Right cardiac atrium (tissue), 5 donors: Measurements from ENCODE around the gene YJEFN3. TPM values are rescaled to one million over a fixed set of nuclear protein-coding genes. Genes with fewer than 3 reads are reported as not detected.

Experiments
- ATAC-seq, 2 donors: fragments of 200-7000 bp; cut with Tn5 transposase; one replicate each; pipeline versions ENCODE4 v1.8.0 to v1.9.1; 2020; ENCODE audit warnings: moderate library complexity in 2 of 2, mild to moderate bottlenecking in 1 of 2
- DNase-seq, 3 donors: peaks; one replicate each; pipeline ENCODE4 v3.0.0-alpha.2; 2020
- H3K27ac ChIP-seq: one replicate; pipeline ENCODE4 v1.5.1; 2013; ENCODE audit warnings: mild to moderate bottlenecking, low read length, control low read depth, moderate library complexity
- H3K27me3 ChIP-seq: one replicate; pipeline ENCODE4 v1.6.1; 2013; ENCODE audit not compliant: control insufficient read depth, insufficient read depth
- H3K4me1 ChIP-seq: one replicate; pipeline ENCODE4 v1.6.1; 2013; ENCODE audit warnings: low read length; ENCODE audit not compliant: control insufficient read depth, insufficient read depth
- H3K4me3 ChIP-seq: one replicate; pipeline ENCODE4 v1.5.1; 2013; ENCODE audit warnings: low read length, control low read depth
- H3K9me3 ChIP-seq: one replicate; pipeline ENCODE4 v1.6.1; 2013; ENCODE audit warnings: low read length; ENCODE audit not compliant: control insufficient read depth
- WGBS: extraction: QIAGEN DNeasy Blood & Tissue Kit; methylation state at CpG from one replicate; pipeline ENCODE4 v1.1.7; 2013; 5-methylcytosine and 5-hydroxymethylcytosine counted together
- intact Hi-C, 4 donors: fragments of 100-400 bp; cut with DNase I; formaldehyde crosslinking; loops; one replicate each; pipeline versions ENCODE4 v1.11.0 to v1.14.0; 2022 to 2023
- polyA plus RNA-seq: library from polyadenylated mRNA; stranded (reverse); fragments of 200-250 nt; gene quantifications from one replicate; pipeline ENCODE4 v1.2.3, GENCODE V29; 2013
- total RNA-seq, 4 donors: library from RNA; stranded (reverse); fragmentation: NEBNext Ultra II Directional; extraction: Animal tissue kit (Norgen Biotek cat#: 25700); gene quantifications; one replicate each; pipeline ENCODE4 v1.2.1, GENCODE V29; 2021
- donor health status: healthy with polysubstance abuse.
- donor health status: DM: no; HTN: yes; CAD: no.
- donor health status: DM: no; HTN: no; CAD: no.
- donor health status: DM: no; HTN: yes; CAD: no; lungs with severe emphysema.
- donor health status: DM: yes; HTN: yes; CAD: no.

The YJEFN3 gene
- total and polyA plus RNA-seq, 5 donors = 1.3 to 4.3 (median 1.7) TPM

GRCh38 chr19:19488875-19489690 lies 39.6 kb upstream of the YJEFN3 start:
- DNase-seq (peak; percentile 83 to 91 (median 89)), ATAC-seq (peak; percentile 65 to 77)
- intact Hi-C loops = loop anchor here in 1 of 4 donors (10.0 kb wide), 1 partner anchor 84 kb away; the partner anchor contains the start of gene GATAD2A
- Histone ChIP-seq H3K9me3 (no peaks in the 10 kb centered on the region), H3K4me1 (peaks cover 17% of the 10 kb centered on the region), H3K4me3 (peak overlapping the region; percentile 25), H3K27me3 (no peaks in the 10 kb centered on the region), H3K27ac (peak overlapping the region; percentile 62)
- 28% methylated on average over 14 of the region's 14 CpGs for WGBS

GRCh38 chr19:19489804-19490204 lies 38.9 kb upstream of the YJEFN3 start:
- H3K27me3 ChIP-seq = no peaks in the 10 kb centered on the region
- H3K27ac ChIP-seq = peak overlapping the region; percentile 62
- intact Hi-C loops = loop anchor here (2.0 to 10.0 kb wide), 3 partner anchors 85 to 125 kb away; partner anchors contain the start of gene GATAD2A (in 1 of the 4)
- DNase-seq (peak in 1 of 3 donors; percentile 60), ATAC-seq (peak; percentile 5 to 7)
- peaks cover 16% of the 10 kb centered on the region for H3K4me1 ChIP-seq
- WGBS = 55% methylated on average over 9 of the region's 9 CpGs
- no peaks in the 10 kb centered on the region for H3K9me3 ChIP-seq
- no peak overlapping the region for H3K4me3 ChIP-seq

GRCh38 chr19:19490214-19490968 lies 38.3 kb upstream of the YJEFN3 start:
- 26% methylated on average over 20 of the region's 20 CpGs for WGBS
- intact Hi-C loops = loop anchor here (2.0 to 5.0 kb wide), 2 partner anchors 123 to 126 kb away; no protein-coding TSS in a partner anchor
- DNase-seq = peak; percentile 64 to 88 (median 83)

GRCh38 chr19:19491321-19492025 lies 37.2 kb upstream of the YJEFN3 start:
- intact Hi-C loops = loop anchor here (2.0 to 5.0 kb wide), 2 partner anchors 124 to 127 kb away; no protein-coding TSS in a partner anchor
- peaks cover 13% of the 10 kb centered on the region for H3K4me1 ChIP-seq
- no peaks in the 10 kb centered on the region for H3K27me3 ChIP-seq
- no peak overlapping the region for H3K27ac ChIP-seq
- H3K4me3 ChIP-seq = no peak overlapping the region
- WGBS = 83% methylated on average over 15 of the region's 15 CpGs
- ATAC-seq = no peak
- no peaks in the 10 kb centered on the region for H3K9me3 ChIP-seq
- peak in 1 of 3 donors; percentile 52 for DNase-seq

More at GRCh38 chr19:19490214-19490968, 38.3 kb upstream of the YJEFN3 start:
- Histone ChIP-seq H3K27ac (peak overlapping the region; percentile 51), H3K9me3 (no peaks in the 10 kb centered on the region), H3K4me1 (peaks cover 13% of the 10 kb centered on the region), H3K27me3 (no peaks in the 10 kb centered on the region), H3K4me3 (no peak overlapping the region)
- ATAC-seq = peak; percentile 42 to 44

- ATAC-seq = no peak
- Histone ChIP-seq H3K27ac (no peak overlapping the region), H3K9me3 (no peaks in the 10 kb centered on the region), H3K4me3 (no peak overlapping the region), H3K4me1 (peaks cover 13% of the 10 kb centered on the region), H3K27me3 (no peaks in the 10 kb centered on the region)
- DNase-seq = peak in 1 of 3 donors; percentile 59
- 87% methylated on average over 21 of the region's 21 CpGs for WGBS
- intact Hi-C loops = loop anchor here in 3 of 4 donors (5.0 kb wide), 1 partner anchor 125 kb away; no protein-coding TSS in a partner anchor
Measured at GRCh38 chr19:19492026-19492610, 36.6 kb upstream of the YJEFN3 start.

- intact Hi-C loops = loop anchor here in 3 of 4 donors (5.0 kb wide), 1 partner anchor 127 kb away; no protein-coding TSS in a partner anchor
- 79% methylated on average over 15 of the region's 15 CpGs for WGBS
Measured at GRCh38 chr19:19493841-19494546, 34.7 kb upstream of the YJEFN3 start.

GRCh38 chr19:19495614-19496603 lies 32.8 kb upstream of the YJEFN3 start:
- ATAC-seq (no peak), DNase-seq (peak in 2 of 3 donors; percentile 44 to 63)
- H3K4me1 ChIP-seq = no peaks in the 10 kb centered on the region
- H3K9me3 ChIP-seq = no peaks in the 10 kb centered on the region
- no peaks in the 10 kb centered on the region for H3K27me3 ChIP-seq
- intact Hi-C loops = no loop called here
- 94% methylated on average over 30 of the region's 30 CpGs for whole genome bisulfite sequencing
- H3K27ac ChIP-seq = no peak overlapping the region
- no peak overlapping the region for H3K4me3 ChIP-seq

More at GRCh38 chr19:19493841-19494546, 34.7 kb upstream of the YJEFN3 start:
- Histone ChIP-seq H3K9me3 (no peaks in the 10 kb centered on the region), H3K4me1 (peaks cover 7% of the 10 kb centered on the region), H3K27me3 (no peaks in the 10 kb centered on the region), H3K27ac (no peak overlapping the region), H3K4me3 (no peak overlapping the region)
- ATAC-seq = no peak
- DNase-seq = peak in 1 of 3 donors; percentile 46

GRCh38 chr19:19498255-19498991 lies 30.3 kb upstream of the YJEFN3 start:
- DNase-seq (peak in 1 of 3 donors; percentile 49), ATAC-seq (no peak)
- 93% methylated on average over 33 of the region's 33 CpGs for WGBS
- Histone ChIP-seq H3K4me3 (no peak overlapping the region), H3K9me3 (no peaks in the 10 kb centered on the region), H3K27ac (no peak overlapping the region), H3K27me3 (no peaks in the 10 kb centered on the region), H3K4me1 (no peaks in the 10 kb centered on the region)
- intact Hi-C loops = no loop called here
